Neural crest cell (in vitro differentiated cells): Measurements from ENCODE around the gene GRPEL2. TPM values are rescaled to one million over a fixed set of nuclear protein-coding genes. Genes with fewer than 3 reads are reported as not detected.

ENCODE experiments used
- DNase-seq: peaks from one replicate; pipeline ENCODE4 v3.0.0; 2021; ENCODE audit warnings: low read depth, mixed read lengths, low spot score
- H3K27ac Mint-ChIP-seq: one replicate; pipeline ENCODE4 v1.8.0; 2021; ENCODE audit warnings: mild to moderate bottlenecking, mixed read lengths; ENCODE audit not compliant: unreplicated experiment
- H3K27me3 Mint-ChIP-seq: 2 replicates; pipeline ENCODE4 v1.8.0; 2021; ENCODE audit warnings: low read depth, mild to moderate bottlenecking, mixed read lengths
- H3K36me3 Mint-ChIP-seq: 2 replicates; pipeline ENCODE4 v1.8.0; 2021; ENCODE audit warnings: low read depth, mild to moderate bottlenecking, mixed read lengths
- H3K4me1 Mint-ChIP-seq: 2 replicates; pipeline ENCODE4 v1.8.0; 2021; ENCODE audit warnings: mixed read lengths
- H3K4me3 Mint-ChIP-seq: one replicate; pipeline ENCODE4 v1.8.0; 2021; ENCODE audit warnings: mild to moderate bottlenecking, mixed read lengths
- H3K9me3 Mint-ChIP-seq: 2 replicates; pipeline ENCODE4 v1.8.0; 2021; ENCODE audit warnings: mixed read lengths
- CTCF ChIP-seq: fragments of 200-600 bp; sonication (generic); conservative IDR thresholded peaks from 2 replicates; pipeline ENCODE4 v1.5.0; 2021; ENCODE audit warnings: antibody characterized with exemption, mild to moderate bottlenecking
- total RNA-seq: library from RNA; stranded (reverse); gene quantifications from 2 replicates; pipeline ENCODE4 v1.2.1, GENCODE V29; 2021

The GRPEL2 gene
- total RNA-seq, 1 donor from 2014 or later, result 29.2 TPM

DNA sequence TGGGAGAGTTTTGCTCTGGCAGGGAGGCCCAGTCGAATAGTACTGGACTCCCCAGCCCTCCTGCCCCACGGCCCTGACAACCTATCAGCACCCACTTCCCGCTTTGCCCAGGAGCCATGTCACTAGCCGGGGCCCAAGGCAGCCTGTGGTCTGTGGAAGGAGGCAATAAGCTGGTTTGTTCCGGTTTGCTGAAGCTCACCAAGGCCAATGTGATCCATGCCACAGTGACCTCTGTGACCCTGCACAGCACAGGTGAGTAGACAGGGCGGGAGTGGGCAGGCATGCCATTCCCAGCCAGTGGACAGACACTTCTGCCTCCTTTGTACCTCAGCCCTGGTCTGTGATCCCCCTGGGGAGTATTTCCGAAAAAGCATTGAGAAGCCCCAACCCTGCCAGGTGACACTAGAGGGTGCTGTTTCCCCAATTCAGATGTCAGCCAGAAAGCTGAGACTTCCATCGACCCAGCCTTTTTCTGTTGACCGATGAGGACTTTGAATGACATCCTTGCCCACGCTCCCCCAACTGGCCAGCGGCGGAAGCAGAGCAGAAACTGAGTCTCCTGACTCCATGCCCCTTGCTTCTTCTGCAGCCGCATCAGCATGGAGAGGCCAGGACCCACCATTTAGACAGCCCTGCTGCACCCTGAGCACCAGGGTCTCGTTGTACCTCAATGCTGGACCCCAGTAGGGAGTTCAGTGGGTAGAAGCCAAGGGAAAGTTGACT, 22.1 kb downstream of the GRPEL2 start:
- DNase-seq, result peak; percentile 77
- Mint-ChIP-seq H3K4me3 (no peak overlapping the region), H3K27ac (no peak overlapping the region), H3K36me3 (peaks cover 3% of the 10 kb centered on the region), H3K9me3 (no peaks in the 10 kb centered on the region), H3K27me3 (no peaks in the 10 kb centered on the region), H3K4me1 (peaks cover 21% of the 10 kb centered on the region)
- peak; percentile 87 for TF ChIP-seq CTCF

GRCh38 chr5:149367972-149368645, 22.8 kb downstream of the GRPEL2 start:
- Mint-ChIP-seq H3K4me1 (peaks cover 16% of the 10 kb centered on the region), H3K4me3 (no peak overlapping the region), H3K9me3 (no peaks in the 10 kb centered on the region), H3K27me3 (no peaks in the 10 kb centered on the region), H3K36me3 (peaks cover 3% of the 10 kb centered on the region), H3K27ac (peak overlapping the region; percentile 35)
- DNase-seq, result no peak
- TF ChIP-seq CTCF, result no peak

- no peak overlapping the region for H3K4me3 Mint-ChIP-seq
- H3K4me1 Mint-ChIP-seq, result peaks cover 7% of the 10 kb centered on the region
- no peaks in the 10 kb centered on the region for H3K9me3 Mint-ChIP-seq
- H3K36me3 Mint-ChIP-seq, result peaks cover 3% of the 10 kb centered on the region
- H3K27ac Mint-ChIP-seq, result no peak overlapping the region
- H3K27me3 Mint-ChIP-seq, result no peaks in the 10 kb centered on the region
- TF ChIP-seq CTCF, result no peak
- no peak for DNase-seq
These were observed 25.6 kb downstream of the GRPEL2 start for GRCh38 chr5:149370878-149371277.

- H3K4me3 Mint-ChIP-seq, result no peak overlapping the region
- no peaks in the 10 kb centered on the region for H3K27me3 Mint-ChIP-seq
- DNase-seq, result peak; percentile 49
- H3K9me3 Mint-ChIP-seq, result no peaks in the 10 kb centered on the region
- peaks cover 7% of the 10 kb centered on the region for H3K4me1 Mint-ChIP-seq
- peak; percentile 75 for TF ChIP-seq CTCF
- H3K36me3 Mint-ChIP-seq, result peaks cover 3% of the 10 kb centered on the region
- H3K27ac Mint-ChIP-seq, result no peak overlapping the region
These were observed 26.1 kb downstream of the GRPEL2 start for GRCh38 chr5:149371296-149371962.

DNA sequence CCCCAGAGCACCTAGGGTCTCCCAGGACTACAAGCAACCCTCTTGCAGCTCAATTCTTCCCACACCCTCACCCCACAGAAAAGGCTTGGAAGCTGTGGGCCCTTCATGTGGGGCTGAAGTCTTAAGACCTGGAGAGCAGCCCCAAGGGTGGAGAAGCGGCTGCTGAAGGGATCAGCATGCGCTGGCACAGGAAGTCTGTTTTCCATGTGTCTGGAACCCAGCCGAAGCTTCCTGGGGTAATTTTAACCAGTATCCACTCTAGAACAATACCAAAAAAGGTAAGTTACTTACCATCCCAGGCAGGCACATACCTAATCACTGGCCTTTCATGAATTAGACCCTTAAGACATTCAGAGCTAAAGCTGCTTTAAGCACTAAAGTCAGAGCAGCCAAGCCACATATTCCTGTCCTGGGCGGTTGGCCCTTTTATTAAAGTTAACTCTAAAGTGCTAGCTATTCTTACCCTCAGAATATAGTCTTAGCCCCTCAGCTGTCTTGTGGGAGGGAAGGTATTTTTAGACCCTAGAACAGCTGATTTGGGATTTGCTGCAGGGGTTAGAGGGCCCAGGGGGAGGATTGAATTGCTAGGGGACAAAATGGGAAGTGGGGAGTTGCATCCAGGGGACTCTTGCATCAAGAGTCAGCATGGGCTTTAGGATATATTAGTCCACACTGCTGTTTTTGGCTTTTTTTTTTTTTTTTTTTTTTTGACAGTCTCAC, 26.9 kb downstream of the GRPEL2 start:
- H3K4me1 Mint-ChIP-seq, result peaks cover 6% of the 10 kb centered on the region
- H3K27ac Mint-ChIP-seq, result no peak overlapping the region

More for the DNA sequence above, 26.9 kb downstream of the GRPEL2 start:
- no peak for TF ChIP-seq CTCF
- no peak overlapping the region for H3K4me3 Mint-ChIP-seq
- DNase-seq, result no peak
- H3K27me3 Mint-ChIP-seq, result no peaks in the 10 kb centered on the region
- no peaks in the 10 kb centered on the region for H3K9me3 Mint-ChIP-seq
- H3K36me3 Mint-ChIP-seq, result peaks cover 3% of the 10 kb centered on the region
